HG03457 (cell line): ENCODE results near the gene ELFN2.

Source experiments
- ATAC-seq: cut with Tn5 transposase; IDR thresholded peaks from one replicate; pipeline ENCODE4 v1.9.1; 2021; ENCODE audit warnings: moderate number of reproducible peaks; ENCODE audit not compliant: unreplicated experiment

Gene ELFN2

GRCh38 chr22:37391702-37392101 is 35.6 kb downstream of the ELFN2 start:
- no peak for ATAC-seq

GRCh38 chr22:37390075-37390474 is 37.2 kb downstream of the ELFN2 start:
- no peak for ATAC-seq

- no peak for ATAC-seq
These were observed 38.7 kb downstream of the ELFN2 start for GRCh38 chr22:37388538-37388937.

GRCh38 chr22:37387793-37388192 is 39.5 kb downstream of the ELFN2 start:
- no peak for ATAC-seq

- ATAC-seq = no peak
These were observed 40.8 kb downstream of the ELFN2 start for GRCh38 chr22:37386441-37386840.

GRCh38 chr22:37384691-37385090 is 42.6 kb downstream of the ELFN2 start:
- no peak for ATAC-seq

GRCh38 chr22:37383341-37383740 is 43.9 kb downstream of the ELFN2 start:
- no peak for ATAC-seq

GRCh38 chr22:37381489-37381888 is 45.8 kb downstream of the ELFN2 start:
- no peak for ATAC-seq

- no peak for ATAC-seq
These were observed 47.6 kb downstream of the ELFN2 start for GRCh38 chr22:37379722-37380121.

- no peak for ATAC-seq
These were observed 48.2 kb downstream of the ELFN2 start for GRCh38 chr22:37379085-37379484.

- no peak for ATAC-seq
These were observed 48.6 kb downstream of the ELFN2 start for GRCh38 chr22:37378642-37379058.

- ATAC-seq = no peak
These were observed 49.4 kb downstream of the ELFN2 start for GRCh38 chr22:37377927-37378326.

- ATAC-seq = no peak
These were observed 50.1 kb downstream of the ELFN2 start for GRCh38 chr22:37377138-37377537.

GRCh38 chr22:37376643-37377042 is 50.6 kb downstream of the ELFN2 start:
- ATAC-seq = no peak

- no peak for ATAC-seq
These were observed 51.5 kb downstream of the ELFN2 start for GRCh38 chr22:37375801-37376200.

GRCh38 chr22:37374571-37374970 is 52.7 kb downstream of the ELFN2 start:
- ATAC-seq = no peak

- ATAC-seq = no peak
These were observed 53.8 kb downstream of the ELFN2 start for GRCh38 chr22:37373451-37373850.

- no peak for ATAC-seq
These were observed 55.4 kb downstream of the ELFN2 start for GRCh38 chr22:37371911-37372310.

GRCh38 chr22:37371491-37371890 is 55.8 kb downstream of the ELFN2 start:
- ATAC-seq = no peak

GRCh38 chr22:37370306-37370979 is 56.8 kb downstream of the ELFN2 start:
- ATAC-seq = no peak

- ATAC-seq = no peak
These were observed 57.8 kb downstream of the ELFN2 start for GRCh38 chr22:37369483-37369882.

- ATAC-seq = no peak
These were observed 59.2 kb downstream of the ELFN2 start for GRCh38 chr22:37368058-37368457.

GRCh38 chr22:37366601-37367000 is 60.7 kb downstream of the ELFN2 start:
- no peak for ATAC-seq
